Liver (tissue), 9 donors: ENCODE measurements around the gene PAIP1. TPM values are rescaled to one million over a fixed set of nuclear protein-coding genes. Genes with fewer than 3 reads are reported as not detected.

ENCODE experiments used
- DNase-seq: peaks from one replicate; pipeline ENCODE4 v3.0.0-alpha.2; 2017; ENCODE audit warnings: low spot score
- H3K27ac ChIP-seq, 2 donors: one replicate each; pipeline ENCODE4 v1.7.0; 2013; ENCODE audit warnings: inconsistent platforms in 2 of 2, low read length in 2 of 2, control low read depth in 1 of 2, low read depth in 1 of 2, mild to moderate bottlenecking in 1 of 2
- H3K27me3 ChIP-seq, 4 donors: one replicate each; pipeline versions ENCODE4 v1.6.1 to v1.7.0; 2013; ENCODE audit warnings: low read length in 3 of 4, inconsistent platforms in 1 of 4, mild to moderate bottlenecking in 1 of 4, moderate library complexity in 1 of 4; ENCODE audit not compliant: control insufficient read depth in 4 of 4, insufficient read depth in 4 of 4
- H3K36me3 ChIP-seq, 4 donors: one replicate each; pipeline versions ENCODE4 v1.6.1 to v1.7.0; 2013; ENCODE audit warnings: low read length in 3 of 4, mild to moderate bottlenecking in 3 of 4, low read depth in 1 of 4, moderate library complexity in 1 of 4; ENCODE audit not compliant: control insufficient read depth in 4 of 4, insufficient read depth in 3 of 4
- H3K4me1 ChIP-seq, 4 donors: one replicate each; pipeline versions ENCODE4 v1.6.1 to v1.7.0; 2013; ENCODE audit warnings: low read length in 3 of 4, mild to moderate bottlenecking in 3 of 4, moderate library complexity in 1 of 4; ENCODE audit not compliant: control insufficient read depth in 4 of 4, insufficient read depth in 4 of 4
- H3K4me3 ChIP-seq, 3 donors: one replicate each; pipeline versions ENCODE4 v1.6.1 to v1.7.0; 2013; ENCODE audit warnings: low read length in 3 of 3, control low read depth in 1 of 3, low read depth in 1 of 3, mild to moderate bottlenecking in 1 of 3
- H3K9ac ChIP-seq, 2 donors: one replicate each; pipeline ENCODE4 v1.7.0; 2013; ENCODE audit warnings: low read length in 2 of 2, mild to moderate bottlenecking in 2 of 2, moderate library complexity in 2 of 2, control low read depth in 1 of 2, low read depth in 1 of 2
- H3K9me3 ChIP-seq, 4 donors: one replicate each; pipeline versions ENCODE4 v1.6.1 to v1.7.0; 2013; ENCODE audit warnings: low read length in 3 of 4; ENCODE audit not compliant: control insufficient read depth in 4 of 4
- CTCF ChIP-seq: fragments of 150-350 bp; IDR thresholded peaks from 2 replicates; pipeline ENCODE4 v1.5.1; 2017; ENCODE audit warnings: improper control_type of control experiment, low read depth, low read length; ENCODE audit not compliant: missing input control
- EGR1 ChIP-seq, 2 donors: IDR thresholded peaks; 2 replicates each; pipeline ENCODE4 v1.6.1; 2016 to 2018; ENCODE audit warnings: antibody characterized with exemption in 2 of 2, low read depth in 2 of 2
- FOXA1 ChIP-seq: IDR thresholded peaks from 2 replicates; pipeline ENCODE4 v1.6.1; 2016; ENCODE audit warnings: antibody characterized with exemption
- FOXA2 ChIP-seq: IDR thresholded peaks from 2 replicates; pipeline ENCODE4 v1.6.1; 2016; ENCODE audit warnings: antibody characterized with exemption
- GABPA ChIP-seq, 2 donors: IDR thresholded peaks in 1 of 2; conservative IDR thresholded peaks in 1 of 2; 2 replicates each; pipeline ENCODE4 v1.6.1; 2016; ENCODE audit warnings: antibody characterized with exemption in 2 of 2, mild to moderate bottlenecking in 1 of 2, moderate library complexity in 1 of 2
- HNF4A ChIP-seq, 2 donors: conservative IDR thresholded peaks; 2 replicates each; pipeline ENCODE4 v1.6.1; 2016; ENCODE audit warnings: antibody characterized with exemption in 2 of 2, mild to moderate bottlenecking in 2 of 2
- HNF4G ChIP-seq: IDR thresholded peaks from 2 replicates; pipeline ENCODE4 v1.6.1; 2016; ENCODE audit warnings: antibody characterized with exemption
- JUND ChIP-seq, 2 donors: IDR thresholded peaks; 2 replicates each; pipeline ENCODE4 v1.6.1; 2016; ENCODE audit warnings: antibody characterized with exemption in 2 of 2
- NR2F2 ChIP-seq: IDR thresholded peaks from 2 replicates; pipeline ENCODE4 v1.6.1; 2016; ENCODE audit warnings: antibody characterized with exemption
- RAD21 ChIP-seq, 2 donors: IDR thresholded peaks; 2 replicates each; pipeline ENCODE4 v1.6.1; 2016; ENCODE audit warnings: antibody characterized with exemption in 2 of 2, mild to moderate bottlenecking in 2 of 2
- RXRA ChIP-seq, 2 donors: IDR thresholded peaks; 2 replicates each; pipeline ENCODE4 v1.6.1; 2017 to 2018; ENCODE audit warnings: antibody characterized with exemption in 2 of 2, mild to moderate bottlenecking in 1 of 2
- SP1 ChIP-seq: IDR thresholded peaks from 2 replicates; pipeline ENCODE4 v1.6.1; 2018; ENCODE audit warnings: antibody characterized with exemption, mild to moderate bottlenecking
- YY1 ChIP-seq: IDR thresholded peaks from 2 replicates; pipeline ENCODE4 v1.6.1; 2016; ENCODE audit warnings: antibody characterized with exemption, mild to moderate bottlenecking
- WGBS: extraction: QIAGEN DNeasy Blood & Tissue Kit; methylation state at CpG from one replicate; pipeline ENCODE4 v1.1.7; 2013; 5-methylcytosine and 5-hydroxymethylcytosine counted together
- polyA plus RNA-seq, 2 donors: library from polyadenylated mRNA; stranded (reverse) in 1 of 2; unstranded in 1 of 2; fragments of 200-250 nt in 1 of 2; fragments of >200 nt in 1 of 2; fragmentation: Nextera tagmentation in 1 of 2; extraction: Ambion mirVana in 1 of 2; gene quantifications; one replicate each; pipeline versions ENCODE4 v1.2.1 to v1.2.3, GENCODE V29; 2013 to 2015
- total RNA-seq, 2 donors: library from RNA; depleted of rRNA; stranded (reverse); fragments of >200 nt; gene quantifications; one replicate each; pipeline ENCODE4 v1.2.3, GENCODE V29; 2014
- TF ChIP-seq, protein P1 (sequence below): IDR thresholded peaks from 2 replicates; pipeline ENCODE4 v1.6.1; 2016; ENCODE audit warnings: antibody characterized with exemption, mild to moderate bottlenecking
- donor health status: healthy.
- donor health status: healthy.
- donor health status: healthy.
- donor health status: healthy.
- donor health status: healthy.

Gene PAIP1
- total and polyA plus RNA-seq, 4 donors: 27.0 to 50.8 (median 44.2) TPM

DNA sequence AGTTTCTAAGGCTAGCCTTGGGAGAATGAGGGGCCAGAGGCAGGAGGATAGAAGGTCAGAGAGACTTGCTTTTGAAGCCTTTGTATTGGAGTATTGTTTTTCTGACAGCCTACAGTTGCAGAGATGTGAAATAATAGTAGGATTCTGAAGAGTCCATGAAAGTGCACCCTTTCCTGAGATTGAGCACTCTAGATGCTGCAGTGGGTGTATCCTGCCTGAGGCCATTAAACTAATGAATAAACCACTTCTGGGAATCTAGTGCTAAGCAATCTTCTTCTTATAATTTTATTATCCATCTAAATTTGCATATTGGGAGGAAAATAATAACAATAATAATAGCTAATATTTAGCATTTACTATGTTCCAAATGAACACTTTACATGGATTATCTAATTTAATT lies 26.8 kb upstream of the PAIP1 start:
- no peak overlapping the region for H3K9ac ChIP-seq
- H3K4me1 ChIP-seq: peaks cover 0 to 8% (median 4%) of the 10 kb centered on the region in 4 donors
- no peaks in the 10 kb centered on the region for H3K27me3 ChIP-seq
- no peaks in the 10 kb centered on the region for H3K36me3 ChIP-seq
- H3K9me3 ChIP-seq: no peaks in the 10 kb centered on the region
- no peak overlapping the region for H3K4me3 ChIP-seq
- TF ChIP-seq HNF4A (conservative IDR thresholded peaks at IDR 0.05): no peak
- TF ChIP-seq FOXA1: no peak
- no peak for TF ChIP-seq NR2F2
- TF ChIP-seq HNF4G: no peak
- TF ChIP-seq EGR1 (IDR thresholded peaks at IDR 0.05; ENCODE audit: low read depth in 2 of 2): no peak
- TF ChIP-seq, protein P1, sequence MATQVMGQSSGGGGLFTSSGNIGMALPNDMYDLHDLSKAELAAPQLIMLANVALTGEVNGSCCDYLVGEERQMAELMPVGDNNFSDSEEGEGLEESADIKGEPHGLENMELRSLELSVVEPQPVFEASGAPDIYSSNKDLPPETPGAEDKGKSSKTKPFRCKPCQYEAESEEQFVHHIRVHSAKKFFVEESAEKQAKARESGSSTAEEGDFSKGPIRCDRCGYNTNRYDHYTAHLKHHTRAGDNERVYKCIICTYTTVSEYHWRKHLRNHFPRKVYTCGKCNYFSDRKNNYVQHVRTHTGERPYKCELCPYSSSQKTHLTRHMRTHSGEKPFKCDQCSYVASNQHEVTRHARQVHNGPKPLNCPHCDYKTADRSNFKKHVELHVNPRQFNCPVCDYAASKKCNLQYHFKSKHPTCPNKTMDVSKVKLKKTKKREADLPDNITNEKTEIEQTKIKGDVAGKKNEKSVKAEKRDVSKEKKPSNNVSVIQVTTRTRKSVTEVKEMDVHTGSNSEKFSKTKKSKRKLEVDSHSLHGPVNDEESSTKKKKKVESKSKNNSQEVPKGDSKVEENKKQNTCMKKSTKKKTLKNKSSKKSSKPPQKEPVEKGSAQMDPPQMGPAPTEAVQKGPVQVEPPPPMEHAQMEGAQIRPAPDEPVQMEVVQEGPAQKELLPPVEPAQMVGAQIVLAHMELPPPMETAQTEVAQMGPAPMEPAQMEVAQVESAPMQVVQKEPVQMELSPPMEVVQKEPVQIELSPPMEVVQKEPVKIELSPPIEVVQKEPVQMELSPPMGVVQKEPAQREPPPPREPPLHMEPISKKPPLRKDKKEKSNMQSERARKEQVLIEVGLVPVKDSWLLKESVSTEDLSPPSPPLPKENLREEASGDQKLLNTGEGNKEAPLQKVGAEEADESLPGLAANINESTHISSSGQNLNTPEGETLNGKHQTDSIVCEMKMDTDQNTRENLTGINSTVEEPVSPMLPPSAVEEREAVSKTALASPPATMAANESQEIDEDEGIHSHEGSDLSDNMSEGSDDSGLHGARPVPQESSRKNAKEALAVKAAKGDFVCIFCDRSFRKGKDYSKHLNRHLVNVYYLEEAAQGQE: no peak
- H3K27ac ChIP-seq: no peak overlapping the region
- DNase-seq: no peak

DNA sequence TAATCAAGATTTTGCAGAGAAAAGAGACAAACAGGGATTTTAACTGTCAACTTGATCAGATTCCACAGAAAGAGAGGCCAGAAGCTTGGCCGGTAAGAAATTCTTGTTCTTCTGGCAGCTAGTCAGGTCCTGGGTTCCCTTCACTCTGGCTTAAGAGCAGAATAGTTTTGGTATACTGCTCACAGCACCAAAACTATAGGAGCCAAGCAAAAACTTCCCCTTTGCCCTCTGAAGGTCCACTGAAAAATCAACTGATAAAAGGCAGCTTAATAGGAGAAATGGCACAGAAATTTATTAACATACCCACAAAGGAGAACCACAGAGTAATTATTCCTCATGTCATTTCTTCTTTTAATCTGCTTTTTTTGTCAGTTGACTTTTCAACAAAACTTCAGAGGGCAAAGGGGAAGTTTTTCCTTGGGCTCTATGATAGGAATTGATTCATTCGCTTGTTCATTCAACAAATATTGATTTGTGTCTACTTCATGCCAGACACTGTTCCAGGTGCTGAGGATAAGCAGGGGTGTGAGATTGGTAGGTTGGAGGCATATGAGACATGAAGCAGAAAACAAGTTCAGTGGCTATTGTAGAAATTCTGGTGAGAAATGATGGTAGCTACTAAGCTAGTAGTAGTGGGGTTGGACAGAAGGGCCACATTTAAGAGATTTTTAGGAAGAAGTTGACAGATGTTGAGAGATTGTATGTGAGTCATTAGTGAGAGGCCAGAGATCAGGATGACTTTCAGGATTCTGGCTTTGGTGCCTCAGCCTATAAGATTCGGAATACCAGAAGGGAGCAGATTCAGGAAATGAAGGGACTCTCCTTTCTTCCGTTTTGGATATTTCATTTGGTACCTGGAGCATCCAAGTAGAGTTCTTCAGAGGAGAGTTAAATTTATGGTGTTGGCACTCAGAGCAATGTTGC lies 25.5 kb upstream of the PAIP1 start:
- H3K36me3 ChIP-seq: no peaks in the 10 kb centered on the region
- no peak overlapping the region for H3K27ac ChIP-seq
- no peaks in the 10 kb centered on the region for H3K27me3 ChIP-seq
- H3K9ac ChIP-seq: no peak overlapping the region
- H3K4me3 ChIP-seq: no peak overlapping the region
- peaks cover 0 to 8% (median 4%) of the 10 kb centered on the region in 4 donors for H3K4me1 ChIP-seq
- 76% methylated on average over 4 of the region's 4 CpGs for WGBS
- H3K9me3 ChIP-seq: no peaks in the 10 kb centered on the region
- DNase-seq: no peak
- TF ChIP-seq HNF4G (no peak), JUND (IDR thresholded peaks at IDR 0.05) (peak in 1 of 2 donors; percentile 12), FOXA2 (peak; percentile 15), YY1 (no peak), FOXA1 (no peak), RAD21 (IDR thresholded peaks at IDR 0.05) (peak in 1 of 2 donors; percentile 17), CTCF (no peak), GABPA (IDR thresholded peaks at IDR 0.05 in 1 of 2, conservative IDR thresholded peaks at IDR 0.05 in 1 of 2) (no peak), HNF4A (conservative IDR thresholded peaks at IDR 0.05) (peak; percentile 45 to 67), SP1 (peak; percentile 26), RXRA (IDR thresholded peaks at IDR 0.05) (peak; percentile 14 to 19)
- TF ChIP-seq, protein P1: no peak
